GM18951 (cell line): ENCODE results near the gene TMED10.

ENCODE experiments used
- POLR2A ChIP-seq: IDR thresholded peaks from 4 replicates; pipeline ENCODE4 v1.6.1; 2011; ENCODE audit warnings: mild to moderate bottlenecking; ENCODE audit not compliant: insufficient read length, insufficient read depth; ENCODE audit errors: extremely low read depth
- in situ Hi-C: fragments of 300-500 bp; cut with MboI; formaldehyde crosslinking; loops from one replicate; pipeline ENCODE4 v1.12.0; 2022; ENCODE audit warnings: low sequenced_read_pairs, mixed read lengths, inconsistent platforms; ENCODE audit not compliant: unreplicated experiment

Gene TMED10

GRCh38 chr14:75142494-75142893, 33.9 kb downstream of the TMED10 start:
- TF ChIP-seq POLR2A = no peak
- in situ Hi-C loops = loop anchor here (25.0 kb wide), 2 partner anchors 345 to 520 kb away; partner anchors contain the start of genes ERG28 and TTLL5

- in situ Hi-C loops = loop anchor here (25.0 kb wide), 2 partner anchors 345 to 520 kb away; partner anchors contain the start of genes ERG28 and TTLL5
Observed at GRCh38 chr14:75141967-75142366, 34.4 kb downstream of the TMED10 start.

DNA sequence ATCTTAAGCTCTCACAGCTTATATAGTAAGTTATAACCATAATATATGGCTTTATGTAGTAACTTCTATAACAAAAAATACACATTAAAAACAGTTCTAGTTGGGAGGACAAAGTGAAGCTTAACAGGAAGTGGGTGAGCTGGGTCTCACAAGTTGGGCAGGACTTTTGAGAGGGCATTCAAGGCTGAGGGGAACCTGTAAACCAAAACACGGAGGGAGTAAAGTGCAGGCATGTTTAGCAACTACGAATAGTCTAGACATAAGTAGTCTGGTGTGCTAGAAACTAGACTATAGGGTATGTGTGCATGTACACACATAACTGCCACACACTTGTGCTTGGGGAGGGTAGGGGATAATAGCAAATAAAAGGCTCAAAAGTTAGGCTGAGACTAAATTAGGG, 35.4 kb downstream of the TMED10 start:
- in situ Hi-C loops = loop anchor here (25.0 kb wide), 2 partner anchors 346 to 521 kb away; partner anchors contain the start of genes ERG28 and TTLL5
- no peak for TF ChIP-seq POLR2A

More at GRCh38 chr14:75141967-75142366, 34.4 kb downstream of the TMED10 start:
- no peak for TF ChIP-seq POLR2A

DNA sequence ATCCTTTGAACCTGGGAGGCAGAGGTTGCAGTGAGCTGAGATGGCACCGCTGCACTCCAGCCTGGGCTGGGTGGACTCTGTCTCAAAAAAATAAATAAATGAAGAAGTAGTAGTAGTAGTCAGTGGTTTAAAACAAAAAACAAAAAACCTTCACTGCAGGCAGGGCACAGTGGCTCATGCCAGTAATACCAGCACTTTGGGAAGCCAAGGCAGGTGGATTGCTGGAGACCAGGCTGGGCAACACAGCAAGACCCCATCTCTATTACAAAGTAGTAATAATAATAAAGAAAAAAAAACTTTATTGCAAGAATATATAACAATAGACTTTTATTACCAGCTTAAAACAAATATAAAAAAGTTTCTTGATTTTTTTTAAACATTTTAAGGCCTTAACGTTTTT, 35.8 kb downstream of the TMED10 start:
- TF ChIP-seq POLR2A = no peak

GRCh38 chr14:75139185-75139584, 37.2 kb downstream of the TMED10 start:
- in situ Hi-C loops = loop anchor here (25.0 kb wide), 2 partner anchors 348 to 523 kb away; partner anchors contain the start of genes ERG28 and TTLL5
- TF ChIP-seq POLR2A = no peak

More for the DNA sequence above, 35.8 kb downstream of the TMED10 start:
- in situ Hi-C loops = loop anchor here (25.0 kb wide), 2 partner anchors 347 to 522 kb away; partner anchors contain the start of genes ERG28 and TTLL5

- in situ Hi-C loops = loop anchor here (25.0 kb wide), 2 partner anchors 349 to 524 kb away; partner anchors contain the start of genes ERG28 and TTLL5
- no peak for TF ChIP-seq POLR2A
Observed at GRCh38 chr14:75138492-75138891, 37.9 kb downstream of the TMED10 start.

DNA sequence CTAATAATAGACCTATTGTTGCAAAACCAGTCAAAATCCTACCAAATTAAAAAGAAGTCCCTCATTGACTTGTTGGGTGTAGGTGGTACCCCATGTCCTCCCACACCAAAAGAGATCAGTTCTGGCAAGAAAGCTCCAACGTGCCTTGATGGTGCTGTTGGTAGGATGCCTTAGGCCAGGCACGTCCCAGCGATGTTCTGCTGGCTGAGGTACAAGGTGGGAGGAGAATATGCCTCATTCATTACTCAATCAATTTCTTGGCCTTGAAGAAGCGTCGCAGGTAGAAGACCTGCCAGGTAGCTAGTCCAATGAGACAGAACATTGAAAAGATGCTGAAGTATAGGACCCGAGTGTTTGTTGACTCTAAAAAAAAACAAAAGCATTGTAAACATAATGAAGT, 41.8 kb downstream of the TMED10 start:
- in situ Hi-C loops = loop anchor here (25.0 kb wide), 2 partner anchors 353 to 528 kb away; partner anchors contain the start of genes ERG28 and TTLL5
- no peak for TF ChIP-seq POLR2A

- TF ChIP-seq POLR2A = no peak
- in situ Hi-C loops = loop anchor here (25.0 kb wide), 2 partner anchors 354 to 529 kb away; partner anchors contain the start of genes ERG28 and TTLL5
Observed at GRCh38 chr14:75133597-75133996, 42.8 kb downstream of the TMED10 start.

GRCh38 chr14:75132382-75133086, 43.9 kb downstream of the TMED10 start:
- TF ChIP-seq POLR2A = no peak
- in situ Hi-C loops = loop anchor here (25.0 kb wide), 2 partner anchors 355 to 530 kb away; partner anchors contain the start of genes ERG28 and TTLL5

DNA sequence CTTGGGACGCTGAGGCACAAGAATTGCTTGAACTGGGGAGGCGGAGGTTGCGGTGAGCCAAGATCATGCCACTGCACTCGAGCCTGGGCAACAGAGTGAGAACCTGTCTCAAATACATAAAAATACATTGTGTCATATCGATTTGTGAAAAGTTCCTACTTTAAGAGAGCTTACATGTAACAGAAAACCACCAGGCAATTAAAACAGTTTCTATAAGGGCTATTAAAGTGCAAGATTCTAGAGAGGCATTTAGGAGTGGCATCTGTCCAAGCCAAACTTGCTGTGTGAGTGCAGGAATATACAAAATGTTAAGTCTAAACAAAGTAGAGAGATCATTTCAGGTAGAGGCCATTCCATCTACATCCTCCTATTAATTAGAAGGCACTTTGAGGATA, 47.8 kb downstream of the TMED10 start:
- in situ Hi-C loops = loop anchor here (5.0 to 25.0 kb wide), 3 partner anchors 169 to 534 kb away; partner anchors contain the start of genes ERG28 and TTLL5
- TF ChIP-seq POLR2A = no peak

DNA sequence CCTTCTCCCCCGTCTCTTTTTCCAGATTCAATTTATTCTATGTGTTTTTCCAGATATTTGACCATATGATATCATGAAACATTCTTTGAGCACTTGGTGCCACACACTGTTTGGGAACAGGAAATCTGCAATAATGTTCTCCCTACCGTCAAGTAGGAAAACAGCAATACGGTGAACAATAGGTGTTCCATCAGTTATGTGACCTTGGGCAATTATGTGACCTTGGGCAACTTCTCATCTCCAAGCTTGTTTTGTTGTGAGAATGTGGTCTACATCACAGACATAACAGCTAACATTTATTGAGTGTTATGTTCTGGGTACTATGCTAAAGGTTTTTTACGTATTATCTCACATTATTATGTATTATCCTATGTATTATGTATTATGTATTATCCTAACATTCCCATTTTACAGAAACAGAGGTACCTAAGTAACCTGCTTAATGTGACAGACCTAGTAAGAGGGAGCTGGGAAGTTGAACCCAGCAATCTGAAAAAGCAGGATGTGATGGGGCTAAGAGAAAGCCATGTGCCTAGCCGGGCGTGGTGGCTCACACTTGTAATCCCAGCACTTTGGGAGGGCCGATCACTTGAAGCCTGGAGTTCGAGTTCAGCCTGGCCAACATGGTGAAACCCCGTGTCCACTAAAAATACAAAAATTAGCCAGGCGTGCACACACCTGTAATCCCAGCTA, 48.4 kb downstream of the TMED10 start:
- in situ Hi-C loops = loop anchor here (5.0 to 25.0 kb wide), 3 partner anchors 169 to 534 kb away; partner anchors contain the start of genes ERG28 and TTLL5
- no peak for TF ChIP-seq POLR2A

GRCh38 chr14:75127474-75127820, 49.0 kb downstream of the TMED10 start:
- in situ Hi-C loops = loop anchor here (5.0 to 25.0 kb wide), 3 partner anchors 170 to 535 kb away; partner anchors contain the start of genes ERG28 and TTLL5
